Stimulated activated CD8-positive, alpha-beta memory T cell treated with anti-CD3 and anti-CD28 coated beads, Interleukin-7, amount 100 ng/mL, for 24 hours (primary cell): Measurements from ENCODE around the gene METTL1.
"Not testable (repeated sequence)": the region's sequence is repeated elsewhere in the genome, so short reads cannot be mapped to it uniquely, and the experiment has no call there.

Experiments used
- DNase-seq: peaks from one replicate; pipeline ENCODE4 v3.0.0-alpha.2; 2020; ENCODE audit warnings: low read depth

METTL1 gene

DNA sequence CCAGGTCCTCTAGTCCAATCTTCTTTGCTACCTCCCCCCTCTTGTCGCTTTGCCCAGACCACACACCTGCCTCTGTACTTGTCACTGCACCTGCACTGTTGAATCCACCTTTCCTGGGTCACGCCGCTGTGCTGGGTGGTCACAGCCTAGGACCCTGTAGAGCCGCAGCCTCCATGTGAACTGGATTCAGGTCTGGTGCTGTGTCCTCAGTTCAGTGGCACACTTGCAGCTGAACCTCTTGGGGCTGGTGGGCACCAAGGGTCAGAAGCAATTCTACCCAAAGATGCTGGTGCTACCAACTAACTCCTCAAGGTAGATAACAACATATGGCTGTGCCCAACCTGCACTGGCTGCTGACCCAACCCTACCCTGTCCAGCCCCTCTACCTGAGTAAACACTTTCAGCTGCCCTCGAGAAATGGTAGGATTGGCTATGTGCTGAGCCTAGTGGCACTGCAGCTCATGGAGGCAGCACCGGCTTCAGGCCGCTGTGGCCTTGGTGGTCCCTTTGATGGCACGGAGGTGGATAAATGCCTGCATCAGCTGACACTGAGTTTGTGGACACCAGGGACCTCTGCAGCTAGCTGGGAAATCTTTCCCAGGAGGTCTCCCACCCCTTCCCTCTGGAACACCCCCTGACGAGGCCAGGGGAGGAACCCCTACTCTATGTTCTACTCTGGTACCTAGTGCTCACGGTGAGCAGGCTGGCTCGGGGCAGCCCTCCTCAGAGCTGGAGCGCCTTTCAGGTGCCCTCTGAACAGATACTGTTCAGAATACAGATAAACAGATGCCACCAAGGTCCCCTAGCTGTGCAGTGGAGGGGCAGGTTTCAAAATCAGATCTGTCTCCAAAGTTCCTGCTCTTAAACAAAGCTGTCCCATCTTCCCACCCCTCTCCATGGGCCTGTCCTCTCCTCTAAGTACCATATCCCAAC lies 47.6 kb downstream of the METTL1 start:
- no peak for DNase-seq

DNA sequence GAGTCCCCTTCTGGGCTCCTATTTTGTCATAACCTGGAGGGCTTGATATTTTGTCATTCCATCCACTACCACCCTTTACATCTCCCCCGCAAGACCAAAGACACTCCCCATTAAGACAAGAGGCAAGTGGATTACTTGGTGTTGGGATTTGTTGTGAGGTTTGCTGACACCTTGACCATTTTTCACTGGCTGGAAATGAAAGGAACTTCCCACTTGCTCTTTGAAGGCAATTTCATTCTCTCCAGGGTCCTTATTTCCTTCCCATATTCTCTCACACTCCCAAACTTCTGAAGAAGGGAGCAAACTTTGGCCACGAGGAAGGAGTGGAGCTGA lies 48.3 kb downstream of the METTL1 start:
- no peak for DNase-seq

DNA sequence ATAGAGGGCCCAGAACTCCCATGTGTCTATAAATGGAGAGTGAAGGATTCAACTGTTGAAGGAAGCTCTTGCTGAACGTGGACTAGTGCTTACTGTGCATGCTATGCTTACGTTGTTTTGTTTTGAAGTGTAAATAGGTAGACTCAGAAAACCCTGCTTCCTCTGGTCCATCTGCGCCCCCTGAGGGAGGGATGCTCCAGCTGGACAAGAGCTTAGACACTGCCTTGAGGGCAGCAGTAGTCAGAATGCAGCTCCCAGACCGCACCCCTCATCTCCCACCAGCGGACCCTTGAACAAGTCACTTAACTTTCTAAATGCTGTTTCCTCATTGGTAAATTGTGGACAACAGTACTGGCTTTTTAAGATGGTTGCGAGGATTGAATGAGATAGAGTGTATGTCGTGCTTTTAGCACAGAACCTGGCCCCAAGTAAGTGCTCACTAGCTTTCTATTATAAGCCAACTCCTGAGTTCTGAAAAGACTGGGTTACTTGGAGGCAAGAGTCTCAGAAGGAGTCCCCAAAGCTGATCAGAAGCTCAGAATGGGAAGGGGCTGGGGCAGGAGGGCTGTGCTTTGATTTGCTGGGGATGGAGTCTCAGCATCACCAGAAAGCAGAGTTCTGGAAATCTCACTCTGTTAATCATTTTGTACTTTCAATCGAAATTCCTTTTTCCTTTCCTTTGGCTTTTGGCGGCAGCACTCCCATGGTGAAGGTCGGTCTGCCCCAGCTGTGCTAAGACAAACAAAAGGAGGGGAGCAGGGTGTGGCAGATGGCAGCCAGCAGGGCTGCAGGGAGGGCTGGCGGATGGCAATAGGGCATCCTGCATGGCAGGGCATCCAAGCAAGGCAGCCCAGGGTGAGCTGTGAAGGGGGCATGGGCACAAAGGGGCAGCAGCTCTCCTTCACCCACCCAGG lies 48.9 kb downstream of the METTL1 start:
- no peak for DNase-seq

DNA sequence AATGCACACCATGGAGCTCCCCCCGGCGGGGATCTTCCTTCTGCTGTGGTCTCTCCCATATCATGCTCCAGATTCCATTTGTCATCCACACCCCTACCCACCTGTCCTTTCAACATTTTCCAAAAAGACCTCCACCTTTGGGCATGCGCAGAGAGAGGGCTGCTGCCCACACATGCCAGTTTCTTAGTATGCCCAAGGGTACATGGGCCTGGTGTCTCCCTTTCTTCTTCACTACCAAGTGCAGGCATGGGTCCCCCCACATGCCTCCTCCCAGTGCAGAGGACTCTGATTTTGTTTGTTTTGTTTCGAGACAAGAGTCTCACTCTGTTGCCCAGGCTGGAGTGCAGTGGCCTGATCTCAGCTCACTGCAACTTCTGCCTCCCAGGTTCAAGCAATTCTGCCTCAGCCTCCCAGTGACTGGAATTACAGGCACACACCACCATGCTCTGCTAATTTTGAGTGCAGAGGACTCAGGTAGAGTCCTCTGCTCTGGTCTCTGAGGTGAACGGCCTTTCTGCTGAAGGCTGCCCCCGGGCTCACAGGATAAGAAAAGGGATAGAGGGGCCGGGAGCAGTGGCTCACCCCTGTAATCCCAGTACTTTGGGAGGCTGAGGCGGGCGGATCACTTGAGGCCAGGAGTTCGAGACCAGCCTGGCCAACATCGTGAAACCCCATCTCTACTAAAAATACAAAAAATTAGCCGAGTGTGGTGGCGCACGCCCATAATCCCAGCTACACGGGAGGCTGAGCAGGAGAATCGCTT lies 49.9 kb downstream of the METTL1 start:
- DNase-seq: not testable (repeated sequence)

DNA sequence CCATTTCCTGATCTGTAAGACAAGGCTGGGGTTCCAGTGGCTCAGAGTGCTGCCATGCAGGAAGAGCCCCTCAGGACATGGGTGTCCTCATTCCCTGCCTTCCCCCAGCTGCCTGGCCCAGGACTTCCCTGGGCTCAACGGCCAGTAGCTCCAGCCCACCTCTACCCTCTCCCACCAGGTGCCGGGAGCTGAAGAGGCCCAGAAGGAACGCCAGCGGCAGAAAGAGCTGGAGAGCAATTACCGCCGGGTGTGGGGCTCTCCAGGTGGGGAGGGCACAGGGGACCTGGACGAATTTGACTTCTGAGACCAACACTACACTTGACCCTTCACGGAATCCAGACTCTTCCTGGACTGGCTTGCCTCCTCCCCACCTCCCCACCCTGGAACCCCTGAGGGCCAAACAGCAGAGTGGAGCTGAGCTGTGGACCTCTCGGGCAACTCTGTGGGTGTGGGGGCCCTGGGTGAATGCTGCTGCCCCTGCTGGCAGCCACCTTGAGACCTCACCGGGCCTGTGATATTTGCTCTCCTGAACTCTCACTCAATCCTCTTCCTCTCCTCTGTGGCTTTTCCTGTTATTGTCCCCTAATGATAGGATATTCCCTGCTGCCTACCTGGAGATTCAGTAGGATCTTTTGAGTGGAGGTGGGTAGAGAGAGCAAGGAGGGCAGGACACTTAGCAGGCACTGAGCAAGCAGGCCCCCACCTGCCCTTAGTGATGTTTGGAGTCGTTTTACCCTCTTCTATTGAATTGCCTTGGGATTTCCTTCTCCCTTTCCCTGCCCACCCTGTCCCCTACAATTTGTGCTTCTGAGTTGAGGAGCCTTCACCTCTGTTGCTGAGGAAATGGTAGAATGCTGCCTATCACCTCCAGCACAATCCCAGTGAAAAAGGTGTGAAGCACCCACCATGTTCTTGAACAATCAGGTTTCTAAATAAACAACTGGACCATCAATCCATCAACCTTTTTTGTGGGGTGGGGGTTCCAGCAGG lies 51.0 kb downstream of the METTL1 start:
- DNase-seq: no peak

DNA sequence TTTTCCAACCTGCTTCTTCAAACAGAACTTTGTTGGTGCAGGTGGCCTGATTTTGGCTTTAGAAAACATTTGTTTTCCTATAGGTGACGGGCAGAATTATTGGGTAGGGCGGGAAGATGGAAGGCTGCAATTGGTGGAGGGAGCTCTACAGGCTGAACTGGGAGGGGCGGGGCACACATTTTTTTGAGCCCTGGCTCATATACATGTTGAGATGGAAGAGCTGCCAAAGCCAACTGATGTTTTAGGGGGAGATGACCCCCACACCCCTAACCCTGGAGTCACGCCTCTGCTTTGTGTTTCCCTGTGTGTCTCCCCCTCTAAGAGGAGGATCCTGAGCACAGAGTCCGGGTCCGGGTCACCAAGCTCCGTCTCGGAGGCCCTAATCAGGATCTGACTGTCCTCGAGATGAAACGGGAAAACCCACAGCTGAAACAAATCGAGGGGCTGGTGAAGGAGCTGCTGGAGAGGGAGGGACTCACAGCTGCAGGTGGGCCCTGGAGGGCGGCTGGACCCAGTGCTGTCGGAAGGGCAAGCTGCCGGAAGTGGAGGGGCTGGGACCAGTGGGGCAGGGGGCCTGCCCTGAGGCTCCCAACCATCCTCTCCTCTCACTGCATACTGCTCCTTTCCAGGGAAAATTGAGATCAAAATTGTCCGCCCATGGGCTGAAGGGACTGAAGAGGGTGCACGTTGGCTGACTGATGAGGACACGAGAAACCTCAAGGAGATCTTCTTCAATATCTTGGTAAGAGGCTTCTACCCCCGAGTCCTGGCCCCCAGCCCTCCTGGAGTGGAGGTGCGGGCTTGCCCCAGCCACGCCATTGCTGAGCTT lies 51.9 kb downstream of the METTL1 start:
- no peak for DNase-seq

DNA sequence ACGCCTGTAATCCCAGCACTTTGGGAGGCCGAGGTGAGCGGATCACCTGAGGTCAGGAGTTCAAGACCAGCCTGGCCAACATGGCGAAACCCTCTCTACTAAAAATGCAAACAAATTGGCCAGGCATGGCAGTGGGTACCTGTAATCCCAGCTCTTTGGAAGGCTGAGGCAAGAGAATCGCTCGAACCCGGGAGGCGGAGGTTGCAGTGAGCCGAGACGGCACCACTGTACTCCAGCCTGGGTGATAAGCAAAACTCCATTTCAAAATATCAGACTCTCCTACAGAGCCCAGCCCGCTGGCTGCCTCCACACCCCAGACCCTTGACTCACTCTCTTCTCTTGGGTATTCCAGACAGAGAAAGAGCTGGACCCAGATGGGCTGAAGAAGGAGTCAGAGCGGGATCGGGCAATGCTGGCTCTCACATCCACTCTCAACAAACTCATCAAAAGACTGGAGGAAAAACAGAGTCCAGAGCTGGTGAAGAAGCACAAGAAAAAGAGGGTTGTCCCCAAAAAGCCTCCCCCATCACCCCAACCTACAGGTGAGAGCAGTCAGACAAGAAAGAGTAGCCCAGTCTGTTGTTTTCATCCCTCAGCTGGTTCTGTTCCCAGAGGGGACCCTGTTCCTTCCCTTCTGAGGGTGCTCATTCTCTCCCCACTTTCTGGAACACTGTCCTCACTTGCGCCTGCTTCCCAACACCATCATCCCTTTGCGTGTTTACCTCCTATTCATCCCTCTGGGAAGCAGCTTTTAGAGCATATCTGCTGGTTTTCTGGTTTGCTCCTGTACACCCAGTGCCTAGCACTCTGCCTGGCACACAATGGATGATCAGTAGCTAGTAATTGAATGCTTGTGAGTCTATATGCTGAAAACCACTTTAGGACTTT lies 53.0 kb downstream of the METTL1 start:
- DNase-seq: no peak
